ENCODE data around the gene GLYATL2. TPM values are rescaled to one million over a fixed set of nuclear protein-coding genes. Genes with fewer than 3 reads are reported as not detected.

GLYATL2 gene
- total RNA-seq, 3 donors from 2014 or later = not detected

DNA sequence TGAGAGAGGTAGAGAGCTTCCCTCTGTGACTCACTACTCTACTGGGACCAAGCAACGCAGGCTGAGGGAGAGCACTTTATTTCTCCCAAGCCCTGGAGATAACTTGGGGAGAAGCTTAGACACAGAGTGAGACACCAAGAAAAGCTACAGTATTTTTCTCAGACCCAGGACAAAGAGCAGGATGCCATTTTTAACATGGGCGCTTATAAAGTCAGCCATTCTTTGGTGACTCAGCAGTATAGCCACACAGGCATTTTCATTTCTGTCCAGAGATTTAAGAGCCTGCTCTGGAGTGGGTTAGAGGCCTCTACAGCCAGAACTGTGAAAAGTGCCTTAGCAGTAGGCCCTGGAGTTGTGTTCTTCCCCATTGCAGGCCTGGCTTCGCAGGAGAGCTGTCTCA is 57.8 kb downstream of the GLYATL2 start:
- ATAC-seq = no peak
- no peak for DNase-seq
- H3K4me1 ChIP-seq (ENCODE audit: low read depth) = no peaks in the 10 kb centered on the region
- no peaks in the 10 kb centered on the region for H3K36me3 ChIP-seq (ENCODE audit: low read depth)
- no peaks in the 10 kb centered on the region for H3K9me3 ChIP-seq
- TF ChIP-seq CTCF (IDR thresholded peaks at IDR 0.05) = no peak
- intact Hi-C loops (cut with DNase I, micrococcal nuclease) = no loop called here
- no peak overlapping the region for H3K4me3 ChIP-seq

DNA sequence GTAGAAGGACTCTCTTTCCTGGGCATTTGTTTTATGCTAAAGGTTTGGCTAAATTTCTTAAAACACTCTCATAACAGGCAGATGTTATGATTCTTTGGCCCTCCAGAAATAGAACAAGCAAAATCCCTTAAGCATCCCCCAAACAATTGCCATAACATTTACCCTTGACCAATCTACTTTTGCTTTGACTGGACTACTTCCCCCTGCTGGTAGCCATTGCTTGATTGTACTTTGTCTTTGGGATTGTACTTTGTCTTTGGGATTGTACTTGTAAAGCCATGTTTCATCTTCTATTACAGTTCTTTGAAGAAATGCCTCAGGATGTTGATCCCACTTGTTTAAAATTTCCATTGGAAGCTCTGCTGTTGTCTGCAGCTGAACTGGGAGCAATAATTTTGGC is 59.5 kb downstream of the GLYATL2 start:
- ATAC-seq = no peak
- no peak for TF ChIP-seq CTCF (IDR thresholded peaks at IDR 0.05)
- Histone ChIP-seq H3K4me1 (ENCODE audit: low read depth) (no peaks in the 10 kb centered on the region), H3K36me3 (ENCODE audit: low read depth) (no peaks in the 10 kb centered on the region), H3K9me3 (no peaks in the 10 kb centered on the region), H3K4me3 (no peak overlapping the region)
- no peak for DNase-seq
- intact Hi-C loops (cut with DNase I, micrococcal nuclease) = no loop called here

Other genes starting within 250 kb of the GLYATL2 start
- gene CNTF, start 222.0 kb downstream of the GLYATL2 start, total RNA-seq = 1 to 10 TPM; 2.0 to 2.6 (median 2.5) TPM
- gene GLYAT, start 112.8 kb downstream of the GLYATL2 start, total RNA-seq = not detected
- gene GLYATL1, start 94.8 kb upstream of the GLYATL2 start, total RNA-seq = under 1 TPM in 1 of 3 donors, not detected in 2; 0.19 TPM
- not detected for gene GLYATL1B, start 241.6 kb upstream of the GLYATL2 start, total RNA-seq

Measured in mucosa of descending colon (tissue), 3 donors.